ENCODE measurements around the gene SEMA7A.

The SEMA7A gene

GRCh38 chr15:74368121-74368520, 65.6 kb downstream of the SEMA7A start:
- Histone ChIP-seq H3K4me2 (ENCODE audit: low read depth, low read length, poor library complexity, severe bottlenecking) (no peak overlapping the region), H4K20me1 (ENCODE audit: low read depth, low read length) (no peaks in the 10 kb centered on the region), H2AFZ (ENCODE audit: low read depth, low read length, severe bottlenecking) (no peak overlapping the region), H3K9ac (ENCODE audit: low read length) (no peak overlapping the region), H3K4me3 (ENCODE audit: insufficient read depth, low read length, poor library complexity, severe bottlenecking) (no peak overlapping the region), H3K9me2 (replicated peaks; ENCODE audit: insufficient read depth, low read length) (no peaks in the 10 kb centered on the region), H3F3A (ENCODE audit: insufficient read depth) (no peaks in the 10 kb centered on the region), H3K27me3 (ENCODE audit: low read length) (no peaks in the 10 kb centered on the region), H3K79me2 (ENCODE audit: insufficient read depth, low read length) (no peaks in the 10 kb centered on the region), H3K36me3 (ENCODE audit: low read length) (no peaks in the 10 kb centered on the region), H3K27ac (ENCODE audit: low read depth, low read length) (no peak overlapping the region), H3K9me3 (ENCODE audit: insufficient read depth, low read length) (no peaks in the 10 kb centered on the region)
- TF ChIP-seq, protein P1, sequence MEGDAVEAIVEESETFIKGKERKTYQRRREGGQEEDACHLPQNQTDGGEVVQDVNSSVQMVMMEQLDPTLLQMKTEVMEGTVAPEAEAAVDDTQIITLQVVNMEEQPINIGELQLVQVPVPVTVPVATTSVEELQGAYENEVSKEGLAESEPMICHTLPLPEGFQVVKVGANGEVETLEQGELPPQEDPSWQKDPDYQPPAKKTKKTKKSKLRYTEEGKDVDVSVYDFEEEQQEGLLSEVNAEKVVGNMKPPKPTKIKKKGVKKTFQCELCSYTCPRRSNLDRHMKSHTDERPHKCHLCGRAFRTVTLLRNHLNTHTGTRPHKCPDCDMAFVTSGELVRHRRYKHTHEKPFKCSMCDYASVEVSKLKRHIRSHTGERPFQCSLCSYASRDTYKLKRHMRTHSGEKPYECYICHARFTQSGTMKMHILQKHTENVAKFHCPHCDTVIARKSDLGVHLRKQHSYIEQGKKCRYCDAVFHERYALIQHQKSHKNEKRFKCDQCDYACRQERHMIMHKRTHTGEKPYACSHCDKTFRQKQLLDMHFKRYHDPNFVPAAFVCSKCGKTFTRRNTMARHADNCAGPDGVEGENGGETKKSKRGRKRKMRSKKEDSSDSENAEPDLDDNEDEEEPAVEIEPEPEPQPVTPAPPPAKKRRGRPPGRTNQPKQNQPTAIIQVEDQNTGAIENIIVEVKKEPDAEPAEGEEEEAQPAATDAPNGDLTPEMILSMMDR (IDR thresholded peaks at IDR 0.05; ENCODE audit: insufficient read depth, low read length, poor library complexity, severe bottlenecking): no peak
- no peak for TF ChIP-seq EZH2phosphoT487 (conservative IDR thresholded peaks at IDR 0.05; ENCODE audit: low read length)

DNA sequence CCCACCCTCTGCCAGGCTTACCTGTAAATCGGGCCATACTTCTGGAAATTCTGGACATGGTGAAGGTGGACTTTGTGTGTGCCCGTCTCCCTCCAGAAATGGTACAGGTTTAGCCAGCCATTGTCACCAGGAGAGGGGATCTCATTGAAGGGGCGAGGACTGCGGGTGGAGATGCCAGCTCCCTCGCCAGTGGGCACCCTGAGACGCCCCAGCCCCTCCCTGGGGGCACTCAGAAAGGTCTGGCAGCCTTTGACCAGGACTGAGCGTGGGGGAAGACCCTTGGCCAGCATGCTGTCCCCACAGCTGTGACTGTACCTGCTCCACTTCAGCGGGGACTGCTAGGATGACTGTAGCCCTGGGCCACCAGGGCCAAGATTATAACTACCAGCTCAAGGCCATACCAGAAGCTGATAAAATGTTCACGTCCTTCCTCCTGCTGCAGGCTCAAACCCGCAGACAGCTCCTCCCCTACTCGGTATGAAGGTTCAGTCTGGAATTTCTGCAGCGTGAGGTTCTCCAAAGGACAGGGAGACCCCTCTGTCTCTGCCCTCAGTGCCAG, 66.4 kb downstream of the SEMA7A start, which contains the start of gene CYP11A1:
Gene CYP11A1 (minus strand): TSS at position 351 of the 559 bp plus-strand sequence. CDS start 61 bp downstream, at position 290.
- Histone ChIP-seq H3F3A (ENCODE audit: insufficient read depth) (no peaks in the 10 kb centered on the region), H4K20me1 (ENCODE audit: low read depth, low read length) (no peaks in the 10 kb centered on the region), H3K4me3 (ENCODE audit: insufficient read depth, low read length, poor library complexity, severe bottlenecking) (no peak within 1 kb of the TSS), H3K9ac (ENCODE audit: low read length) (no peak within 1 kb of the TSS), H3K27ac (ENCODE audit: low read depth, low read length) (no peak within 1 kb of the TSS), H3K27me3 (ENCODE audit: low read length) (no peaks in the 10 kb centered on the region), H3K9me2 (replicated peaks; ENCODE audit: insufficient read depth, low read length) (no peaks in the 10 kb centered on the region), H2AFZ (ENCODE audit: low read depth, low read length, severe bottlenecking) (no peak within 1 kb of the TSS), H3K9me3 (ENCODE audit: insufficient read depth, low read length) (no peaks in the 10 kb centered on the region), H3K36me3 (ENCODE audit: low read length) (no peaks in the 10 kb centered on the region), H3K79me2 (ENCODE audit: insufficient read depth, low read length) (no peaks in the 10 kb centered on the region), H3K4me2 (ENCODE audit: low read depth, low read length, poor library complexity, severe bottlenecking) (no peak within 1 kb of the TSS)
- TF ChIP-seq EZH2phosphoT487 (conservative IDR thresholded peaks at IDR 0.05; ENCODE audit: low read length): no peak
- TF ChIP-seq, protein P1 (IDR thresholded peaks at IDR 0.05; ENCODE audit: insufficient read depth, low read length, poor library complexity, severe bottlenecking): no peak

GRCh38 chr15:74365598-74366445, 67.9 kb downstream of the SEMA7A start:
- Histone ChIP-seq H3K79me2 (ENCODE audit: insufficient read depth, low read length) (no peaks in the 10 kb centered on the region), H3K36me3 (ENCODE audit: low read length) (no peaks in the 10 kb centered on the region), H3K27me3 (ENCODE audit: low read length) (no peaks in the 10 kb centered on the region), H3K9ac (ENCODE audit: low read length) (no peak overlapping the region), H3K9me2 (replicated peaks; ENCODE audit: insufficient read depth, low read length) (no peaks in the 10 kb centered on the region), H2AFZ (ENCODE audit: low read depth, low read length, severe bottlenecking) (no peak overlapping the region), H3K4me2 (ENCODE audit: low read depth, low read length, poor library complexity, severe bottlenecking) (no peak overlapping the region), H3K9me3 (ENCODE audit: insufficient read depth, low read length) (no peaks in the 10 kb centered on the region), H3F3A (ENCODE audit: insufficient read depth) (no peaks in the 10 kb centered on the region), H3K27ac (ENCODE audit: low read depth, low read length) (no peak overlapping the region), H3K4me3 (ENCODE audit: insufficient read depth, low read length, poor library complexity, severe bottlenecking) (no peak overlapping the region), H4K20me1 (ENCODE audit: low read depth, low read length) (no peaks in the 10 kb centered on the region)
- TF ChIP-seq, protein P1 (IDR thresholded peaks at IDR 0.05; ENCODE audit: insufficient read depth, low read length, poor library complexity, severe bottlenecking): no peak
- no peak for TF ChIP-seq EZH2phosphoT487 (conservative IDR thresholded peaks at IDR 0.05; ENCODE audit: low read length)
